Measurements from ENCODE around the gene PCDH9.

GRCh38 chr13:66468656-66469055 lies 761.5 kb downstream of the PCDH9 start:
- TF ChIP-seq CTCF (IDR thresholded peaks at IDR 0.05) (no peak), POLR2A (IDR thresholded peaks at IDR 0.05) (no peak)

Measured in thyroid gland (tissue), 4 donors.